ENCODE data around the gene DAPP1.

The DAPP1 gene

DNA sequence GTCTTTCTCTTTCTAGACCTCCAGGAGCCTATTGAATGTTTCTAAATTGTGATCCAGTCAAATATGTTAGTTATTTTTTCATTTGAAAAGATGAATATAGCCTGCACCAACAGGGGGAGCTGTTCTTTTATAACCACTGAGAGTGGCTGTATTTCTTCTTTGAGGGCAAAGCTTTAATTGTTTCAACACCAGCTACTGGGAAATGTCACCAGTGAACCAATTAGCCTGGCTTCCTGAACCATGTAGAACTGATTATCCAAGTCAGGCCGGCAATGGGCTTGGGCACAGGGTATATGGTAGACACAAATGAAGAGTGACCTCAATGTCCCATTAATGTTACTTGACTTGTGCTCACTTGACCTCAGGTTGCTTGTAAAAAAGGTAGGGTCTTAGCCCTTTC lies 4.8 kb upstream of the DAPP1 start:
- TF ChIP-seq, protein P1, sequence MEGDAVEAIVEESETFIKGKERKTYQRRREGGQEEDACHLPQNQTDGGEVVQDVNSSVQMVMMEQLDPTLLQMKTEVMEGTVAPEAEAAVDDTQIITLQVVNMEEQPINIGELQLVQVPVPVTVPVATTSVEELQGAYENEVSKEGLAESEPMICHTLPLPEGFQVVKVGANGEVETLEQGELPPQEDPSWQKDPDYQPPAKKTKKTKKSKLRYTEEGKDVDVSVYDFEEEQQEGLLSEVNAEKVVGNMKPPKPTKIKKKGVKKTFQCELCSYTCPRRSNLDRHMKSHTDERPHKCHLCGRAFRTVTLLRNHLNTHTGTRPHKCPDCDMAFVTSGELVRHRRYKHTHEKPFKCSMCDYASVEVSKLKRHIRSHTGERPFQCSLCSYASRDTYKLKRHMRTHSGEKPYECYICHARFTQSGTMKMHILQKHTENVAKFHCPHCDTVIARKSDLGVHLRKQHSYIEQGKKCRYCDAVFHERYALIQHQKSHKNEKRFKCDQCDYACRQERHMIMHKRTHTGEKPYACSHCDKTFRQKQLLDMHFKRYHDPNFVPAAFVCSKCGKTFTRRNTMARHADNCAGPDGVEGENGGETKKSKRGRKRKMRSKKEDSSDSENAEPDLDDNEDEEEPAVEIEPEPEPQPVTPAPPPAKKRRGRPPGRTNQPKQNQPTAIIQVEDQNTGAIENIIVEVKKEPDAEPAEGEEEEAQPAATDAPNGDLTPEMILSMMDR (conservative IDR thresholded peaks at IDR 0.05), result peak; percentile 62
- H3K27ac ChIP-seq, result no peak overlapping the region

DNA sequence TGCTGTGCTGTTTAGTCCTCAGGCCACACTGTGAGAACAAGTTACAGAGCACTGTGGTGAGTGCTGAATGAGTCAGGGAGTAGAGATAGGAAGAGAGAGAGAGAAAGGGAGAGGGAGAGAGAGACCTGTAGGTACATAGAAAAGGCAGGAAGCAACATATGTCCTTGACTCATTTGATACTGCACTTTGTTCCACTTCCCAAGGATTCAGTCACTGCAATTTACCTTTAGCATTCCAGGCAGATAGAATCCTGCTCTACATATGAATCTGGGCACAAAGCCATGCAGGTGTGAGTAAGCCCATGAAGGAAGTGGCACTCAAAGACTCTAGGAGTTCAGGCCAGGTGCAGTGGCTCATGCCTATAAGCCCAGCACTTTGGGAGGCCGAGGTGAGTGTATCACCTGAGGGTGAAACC lies 1.0 kb upstream of the DAPP1 start:
- no peak overlapping the region for H3K27ac ChIP-seq
- TF ChIP-seq, protein P1 (conservative IDR thresholded peaks at IDR 0.05), result no peak

DNA sequence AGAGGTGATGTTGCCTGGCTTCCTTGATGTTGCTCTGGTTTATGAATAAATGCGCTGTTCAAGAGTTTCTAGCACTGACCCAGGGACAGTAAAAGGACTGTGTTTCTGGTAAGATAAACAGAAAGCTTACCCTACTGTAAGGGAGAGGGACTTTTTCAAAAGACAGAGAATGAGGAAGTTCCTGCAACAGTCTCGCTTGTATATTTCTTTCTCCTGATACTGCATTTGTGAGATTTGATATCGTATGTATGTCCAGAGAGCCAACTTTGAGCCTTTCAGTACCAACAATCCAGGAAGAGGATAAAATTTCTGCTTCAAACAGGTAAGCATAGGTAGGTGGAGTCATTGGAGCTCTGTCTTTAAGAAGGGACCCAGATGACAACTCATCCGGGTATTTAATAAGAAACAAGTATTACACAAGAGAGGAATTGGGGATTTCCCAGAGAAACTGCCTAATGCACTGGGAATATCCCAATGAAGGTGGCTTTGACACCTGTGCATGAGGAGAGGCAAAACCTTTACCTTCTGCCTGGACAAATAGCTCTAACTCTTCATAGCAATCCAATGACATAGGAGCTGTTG lies 773 bp downstream of the DAPP1 start:
- TF ChIP-seq, protein P1 (conservative IDR thresholded peaks at IDR 0.05), result no peak
- H3K27ac ChIP-seq, result no peak overlapping the region

DNA sequence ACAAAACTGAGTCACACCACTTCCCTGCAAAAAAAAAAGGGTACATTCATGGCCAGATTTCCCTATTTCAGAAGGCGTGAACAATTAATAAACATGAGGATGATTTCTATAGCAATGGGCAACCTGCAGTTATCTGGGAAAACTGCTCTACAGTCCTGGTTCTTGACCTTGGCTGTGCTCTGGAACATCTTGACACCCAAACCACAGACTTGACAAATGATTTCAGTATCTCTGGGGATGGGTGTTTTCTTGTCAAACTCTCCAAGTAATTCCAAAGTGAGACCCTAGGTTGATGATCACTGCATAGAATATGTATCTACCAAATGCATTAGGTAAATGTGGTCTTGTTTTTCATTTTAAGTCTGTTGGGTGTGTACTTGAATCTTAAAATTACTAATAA lies 2.0 kb downstream of the DAPP1 start:
- no peak overlapping the region for H3K27ac ChIP-seq
- TF ChIP-seq, protein P1 (conservative IDR thresholded peaks at IDR 0.05), result no peak

DNA sequence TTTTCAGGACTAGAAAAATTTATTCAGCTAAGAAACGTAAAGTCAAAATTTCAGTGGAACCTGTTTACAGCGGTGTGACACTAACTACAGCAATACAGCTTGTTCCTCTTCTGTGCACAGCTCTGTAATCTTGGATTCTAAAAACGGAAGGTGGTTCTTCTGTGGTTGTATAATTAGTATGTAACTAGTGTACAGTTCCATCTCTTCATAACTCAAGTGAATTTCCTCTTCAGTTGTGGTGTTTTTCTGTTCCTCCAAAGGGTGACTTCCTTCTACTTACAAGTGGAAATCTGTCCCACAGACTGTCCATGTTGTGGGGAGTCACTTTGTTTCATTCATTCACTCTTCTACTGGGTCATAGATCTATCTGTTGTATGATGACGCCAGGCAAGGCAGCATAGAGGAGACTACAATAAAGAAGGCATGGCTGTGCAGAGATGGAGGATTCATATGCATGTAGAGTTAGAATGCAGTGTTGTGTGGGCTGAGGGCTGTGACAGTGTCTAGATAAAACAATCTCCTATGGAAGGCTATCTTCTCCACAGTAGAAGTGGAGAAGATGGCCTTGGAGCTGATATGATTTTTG lies 5.4 kb downstream of the DAPP1 start:
- TF ChIP-seq, protein P1 (conservative IDR thresholded peaks at IDR 0.05), result no peak
- H3K27ac ChIP-seq, result no peak overlapping the region

DNA sequence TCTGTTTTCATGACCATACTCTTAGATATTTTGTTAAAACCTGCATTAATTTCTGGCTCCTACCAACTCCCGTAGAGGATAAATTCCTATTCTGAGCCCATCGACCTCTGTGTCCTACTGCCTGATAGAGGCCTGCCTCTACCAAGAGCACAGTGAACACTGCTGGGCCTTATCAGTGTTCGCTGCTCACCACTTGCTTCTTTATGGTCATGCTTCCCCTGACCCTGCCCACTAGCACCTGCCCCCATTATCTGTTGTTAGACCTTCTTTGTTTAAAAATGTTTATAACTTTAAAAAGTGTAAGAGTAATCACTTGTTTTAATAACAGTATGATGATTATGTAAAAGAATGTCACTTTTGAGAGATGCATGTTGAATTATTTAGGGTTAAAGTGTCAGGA lies 6.1 kb downstream of the DAPP1 start:
- TF ChIP-seq, protein P1 (conservative IDR thresholded peaks at IDR 0.05), result no peak
- H3K27ac ChIP-seq, result no peak overlapping the region

DNA sequence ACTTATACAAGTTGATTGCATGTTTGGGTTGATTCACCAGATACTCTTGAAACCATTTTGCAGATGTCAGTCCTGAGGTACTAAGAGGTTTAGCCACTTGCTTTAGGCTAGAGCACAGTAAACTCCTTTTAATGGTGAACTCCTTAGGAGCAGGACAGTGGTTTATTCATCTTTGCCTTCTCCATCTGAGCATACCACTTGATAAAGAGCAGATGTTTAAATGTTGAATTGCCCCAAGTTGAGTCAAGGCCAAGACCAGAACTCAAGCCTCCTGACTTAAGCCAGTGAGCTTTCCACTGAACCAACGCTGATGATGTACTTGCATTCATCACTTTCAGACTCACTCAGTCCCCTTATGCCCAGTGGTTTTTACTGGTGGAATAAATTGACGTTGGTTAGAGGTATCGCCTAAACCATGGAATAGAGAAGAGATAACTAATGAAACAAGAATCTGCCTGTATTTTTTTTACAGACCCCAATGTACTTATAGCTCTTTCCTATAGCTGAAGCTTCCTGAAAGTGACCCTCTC lies 7.5 kb downstream of the DAPP1 start:
- no peak overlapping the region for H3K27ac ChIP-seq
- TF ChIP-seq, protein P1 (conservative IDR thresholded peaks at IDR 0.05), result no peak

All from VCaP (cell line).